GM12891 (cell line): Measurements from ENCODE around the gene GLTP.

Experiments used
- POLR2A ChIP-seq: IDR thresholded peaks from 2 replicates; pipeline ENCODE4 v1.6.1; 2011; ENCODE audit warnings: low read depth, low read length, control low read depth
- POLR2AphosphoS5 ChIP-seq: IDR thresholded peaks from 2 replicates; pipeline ENCODE4 v1.6.1; 2011; ENCODE audit warnings: low read depth, low read length, control low read depth
- POU2F2 ChIP-seq: IDR thresholded peaks from 2 replicates; pipeline ENCODE4 v1.6.1; 2011; ENCODE audit warnings: low read depth, mild to moderate bottlenecking, control low read depth, low read length, moderate library complexity
- SPI1 ChIP-seq: IDR thresholded peaks from 2 replicates; pipeline ENCODE4 v1.6.1; 2011; ENCODE audit warnings: low read depth, low read length, control low read depth
- TAF1 ChIP-seq: IDR thresholded peaks from 2 replicates; pipeline ENCODE4 v1.6.1; 2011; ENCODE audit warnings: low read depth, low read length, control low read depth

DNA sequence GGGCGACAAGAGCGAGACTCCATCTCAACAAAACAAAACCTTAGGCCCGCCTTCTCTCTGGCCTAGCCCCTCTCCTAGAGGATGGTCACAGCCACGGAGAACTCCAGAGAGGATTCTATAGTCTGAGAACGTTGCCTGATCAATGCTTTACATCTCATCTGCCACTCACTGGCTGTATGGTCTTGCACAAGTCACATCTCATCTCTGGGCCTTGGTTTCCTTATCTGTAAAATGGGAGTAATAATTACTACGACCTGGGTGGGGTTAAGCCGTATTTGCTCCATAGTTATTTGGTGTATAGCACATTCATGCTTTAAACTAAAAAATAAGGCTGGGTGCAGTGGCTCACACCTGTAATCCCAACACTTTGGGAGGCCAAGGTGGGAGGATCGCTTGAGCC, 55.6 kb downstream of the GLTP start:
- no peak for TF ChIP-seq TAF1
- no peak for TF ChIP-seq POLR2A
- TF ChIP-seq SPI1: no peak
- TF ChIP-seq POLR2AphosphoS5: no peak
- no peak for TF ChIP-seq POU2F2
